NCI-H345 treated with DMSO at 0.1 percent for 48 hours (cell line): ENCODE results near the gene FAM9A.
"Not testable (repeated sequence)": the region's sequence is repeated elsewhere in the genome, so short reads cannot be mapped to it uniquely, and the experiment has no call there.

ENCODE experiments used
- DNase-seq: peaks from one replicate; lab custom pipeline; 2025; ENCODE audit not compliant: unreplicated experiment; lab: John Stamatoyannopoulos, UW

Gene FAM9A

GRCh38 chrX:8805046-8805445 is 3.9 kb upstream of the FAM9A start:
- DNase-seq, result no peak

DNA sequence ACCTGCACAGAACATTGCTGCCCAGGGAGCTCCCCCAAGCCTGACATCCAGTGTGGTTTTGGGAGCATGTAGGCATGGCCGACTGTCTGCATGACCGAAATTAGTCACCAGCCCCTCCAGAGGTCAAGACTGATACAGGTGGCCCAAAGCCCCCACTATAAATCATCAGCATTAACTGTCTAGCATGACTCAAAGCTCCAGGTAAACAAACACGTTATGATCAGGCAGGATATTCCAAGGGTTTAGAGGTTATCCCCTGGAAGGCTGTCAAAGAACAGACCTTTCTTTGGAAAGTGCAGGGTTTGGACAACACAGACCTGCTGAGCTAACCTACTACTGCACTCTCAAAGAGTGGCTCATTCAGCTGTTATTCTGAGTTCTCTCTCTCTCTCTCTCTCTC is 2.1 kb upstream of the FAM9A start:
- no peak for DNase-seq

GRCh38 chrX:8800351-8800750 is 832 bp downstream of the FAM9A start:
- not testable (repeated sequence) for DNase-seq

DNA sequence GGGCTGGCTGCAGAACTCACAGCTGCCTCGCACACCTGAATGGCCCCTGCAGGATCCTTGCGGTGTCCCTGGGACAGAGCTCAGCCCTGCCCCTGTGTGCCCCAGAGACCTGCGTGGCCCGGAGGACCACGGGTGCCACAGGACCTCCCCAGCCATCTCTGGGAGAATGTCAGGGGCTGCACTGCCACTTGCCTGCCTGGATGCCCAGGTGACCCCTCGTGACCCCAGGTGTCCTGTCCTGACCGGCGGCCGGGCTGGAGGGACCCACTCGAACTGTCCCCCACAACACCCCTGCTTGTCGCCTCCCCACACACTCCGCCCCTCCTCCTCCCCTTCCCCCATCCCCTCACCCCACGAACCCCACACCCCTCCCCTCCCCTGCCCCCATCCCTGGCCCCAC is 1.9 kb downstream of the FAM9A start:
- DNase-seq, result not testable (repeated sequence)

DNA sequence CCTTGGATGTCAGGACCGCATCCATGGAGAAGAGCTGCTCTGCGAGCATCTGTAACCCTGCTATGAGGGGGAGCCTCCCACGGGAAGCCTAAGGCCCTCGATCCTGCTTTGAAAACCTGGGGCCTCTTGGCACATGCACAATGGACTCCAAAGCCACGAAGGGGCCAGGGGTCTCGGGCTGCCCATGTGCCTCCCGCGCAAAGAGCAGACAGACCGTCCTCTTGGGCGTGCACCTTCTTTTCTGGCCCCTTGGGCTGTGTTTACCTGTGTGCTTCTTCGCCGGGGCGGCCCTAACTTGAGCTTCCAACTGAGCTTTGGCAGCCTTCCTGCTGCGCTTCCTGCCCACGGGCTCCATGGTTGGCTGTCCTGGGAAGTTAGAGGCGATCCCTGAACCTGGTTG is 2.5 kb downstream of the FAM9A start:
- not testable (repeated sequence) for DNase-seq

DNA sequence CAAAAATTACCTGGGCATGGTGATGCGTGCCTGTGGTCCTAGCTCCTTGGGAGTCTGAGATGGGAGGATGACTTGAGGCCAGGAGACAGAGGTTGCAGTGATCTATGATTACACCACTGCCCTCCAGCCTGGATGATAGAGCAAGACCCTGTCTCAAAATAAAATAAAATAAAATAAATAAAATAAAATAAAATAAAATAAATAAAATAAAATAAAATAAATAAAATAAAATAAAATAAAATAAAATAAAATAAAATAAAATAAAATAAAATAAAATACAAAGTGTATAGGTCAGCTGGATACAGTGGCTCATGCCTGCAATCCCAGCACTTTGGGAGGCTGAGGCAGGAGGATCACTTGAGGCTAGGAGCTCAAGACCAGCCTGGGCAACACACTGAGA is 14.1 kb downstream of the FAM9A start:
- DNase-seq, result not testable (repeated sequence)

GRCh38 chrX:8784162-8784561 is 17.0 kb downstream of the FAM9A start:
- DNase-seq, result no peak

DNA sequence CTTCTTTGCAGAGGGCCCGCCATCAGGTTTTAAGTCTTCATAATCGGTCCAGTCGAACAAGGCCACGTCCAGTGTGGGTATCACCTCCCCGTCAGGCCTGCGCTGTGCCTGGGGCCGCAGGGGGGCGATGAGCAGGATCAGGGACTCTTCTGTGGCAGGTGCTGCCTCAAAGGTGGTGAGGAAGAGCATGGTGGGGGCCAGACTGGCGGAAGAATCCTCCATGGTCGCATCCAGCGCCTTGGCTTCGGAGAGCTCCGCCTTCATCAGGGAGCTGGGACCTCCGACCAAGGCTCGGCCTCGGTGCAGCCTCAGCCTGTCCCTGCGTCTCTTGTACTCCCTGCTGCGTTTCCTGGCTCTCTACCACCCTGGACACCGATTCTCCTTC is 17.5 kb downstream of the FAM9A start:
- DNase-seq, result no peak

DNA sequence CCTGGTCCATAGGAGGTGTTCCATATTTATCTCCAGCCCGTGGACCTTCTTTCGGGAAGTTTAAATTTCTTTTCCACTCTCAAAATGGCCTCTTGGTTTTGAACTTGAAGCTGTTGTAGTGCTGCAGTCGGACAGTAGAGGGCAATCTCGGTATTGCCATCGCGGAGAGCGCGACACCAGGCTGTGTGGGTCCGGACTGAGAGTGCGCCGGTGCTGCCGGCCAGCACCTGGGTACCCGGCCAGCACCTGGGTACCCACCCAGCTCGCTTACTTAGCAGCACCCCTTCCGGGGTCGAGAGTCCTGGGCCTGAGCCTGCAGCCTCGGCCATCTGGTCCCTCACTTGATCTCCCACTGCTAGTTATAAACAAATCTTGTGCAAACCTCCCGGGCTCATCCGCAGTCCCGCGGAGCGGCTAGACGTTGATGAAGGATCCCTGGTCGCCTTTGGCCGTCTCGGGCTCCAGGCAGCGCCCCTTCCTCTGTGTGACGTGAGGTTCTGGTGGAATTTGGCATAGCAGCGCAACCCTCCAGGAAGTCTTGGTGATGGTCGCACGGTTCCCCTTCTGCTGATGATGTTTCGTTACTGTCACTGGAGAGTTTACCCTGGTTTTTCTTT is 18.0 kb downstream of the FAM9A start:
- no peak for DNase-seq

GRCh38 chrX:8782595-8782994 is 18.6 kb downstream of the FAM9A start:
- DNase-seq, result no peak

GRCh38 chrX:8781921-8782320 is 19.3 kb downstream of the FAM9A start:
- DNase-seq, result not testable (repeated sequence)

- no peak for DNase-seq
These were observed 28.1 kb downstream of the FAM9A start for GRCh38 chrX:8773117-8773516.

DNA sequence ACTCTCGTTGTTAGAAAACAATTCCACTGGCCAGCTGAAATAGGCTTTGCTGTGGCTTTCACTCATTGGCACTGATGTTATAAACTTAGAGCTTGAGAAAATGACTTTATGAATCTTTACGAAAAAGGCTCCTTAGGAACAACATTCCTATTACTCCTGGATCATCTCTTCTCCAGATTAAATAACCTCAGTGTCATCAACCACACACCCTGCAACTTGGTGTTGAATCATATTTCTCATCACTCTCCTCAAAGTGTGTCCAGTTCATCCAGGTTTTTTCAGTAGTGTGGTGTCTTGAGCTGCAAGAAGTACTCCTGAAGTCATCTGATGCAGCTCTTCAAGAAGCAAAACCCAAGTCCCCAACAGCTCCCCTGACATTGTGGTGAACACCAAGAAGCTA is 41.2 kb downstream of the FAM9A start:
- no peak for DNase-seq

DNA sequence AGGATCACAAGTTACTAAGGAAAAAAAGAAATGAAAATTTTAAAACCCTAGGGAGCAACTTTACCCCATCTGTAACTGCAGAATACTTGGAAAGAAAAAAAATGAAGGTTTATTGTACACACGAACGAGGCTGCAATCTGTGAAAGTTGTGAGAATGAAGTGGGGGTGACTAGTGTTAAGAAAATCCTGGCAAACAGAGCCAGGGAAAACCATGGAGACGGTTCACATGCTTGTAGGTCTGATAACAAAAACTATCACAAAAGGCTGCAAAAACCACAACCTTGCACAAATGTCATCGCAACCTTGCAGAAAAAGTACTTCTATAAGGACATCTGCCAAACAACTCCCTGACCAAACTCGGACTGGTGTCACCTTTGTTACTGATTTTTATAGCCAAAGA is 42.5 kb downstream of the FAM9A start:
- not testable (repeated sequence) for DNase-seq

DNA sequence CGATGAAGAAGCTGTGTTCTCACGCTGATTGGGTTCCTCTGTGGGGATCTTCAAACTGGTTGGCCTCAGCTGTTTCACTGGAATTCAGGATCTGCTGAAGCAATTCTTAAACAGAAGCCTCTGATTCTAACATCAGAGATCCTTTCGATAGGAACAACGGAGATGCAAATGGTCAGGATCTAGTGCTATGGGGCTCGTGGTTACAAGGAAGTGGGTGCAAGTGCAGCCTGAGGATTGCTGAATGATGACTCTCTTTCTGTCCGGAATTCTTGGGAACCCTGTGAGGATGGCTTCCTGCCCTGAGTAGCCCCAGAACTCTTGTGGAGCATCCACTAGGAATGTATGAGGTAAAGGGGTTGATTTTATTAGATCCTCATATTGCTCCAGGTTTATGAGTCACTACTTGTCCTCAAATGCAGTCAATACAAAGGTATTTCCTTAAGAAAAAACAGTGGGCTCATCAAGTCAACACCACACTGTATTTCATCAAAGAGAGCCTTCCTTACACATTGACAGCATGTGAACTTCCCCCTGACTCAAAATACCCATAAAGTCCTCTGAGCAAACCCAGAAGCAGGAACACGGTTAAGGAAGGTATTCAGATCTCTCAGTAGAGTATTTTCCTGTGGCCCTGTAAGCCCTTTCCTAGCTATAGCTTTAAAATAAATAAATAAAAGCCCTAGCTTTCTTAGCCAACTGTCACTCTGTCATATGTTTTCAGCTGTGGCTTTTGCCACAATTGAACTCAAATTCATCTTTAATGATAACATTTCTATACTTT is 43.4 kb downstream of the FAM9A start:
- not testable (repeated sequence) for DNase-seq

GRCh38 chrX:8755813-8756212 is 45.4 kb downstream of the FAM9A start:
- DNase-seq, result no peak

GRCh38 chrX:8755116-8755515 is 46.1 kb downstream of the FAM9A start:
- DNase-seq, result no peak

GRCh38 chrX:8749697-8750096 is 51.5 kb downstream of the FAM9A start:
- DNase-seq, result no peak

GRCh38 chrX:8748855-8749254 is 52.3 kb downstream of the FAM9A start:
- peak; percentile 22 for DNase-seq

GRCh38 chrX:8743126-8743732 is 58.0 kb downstream of the FAM9A start:
- peak; percentile 6 for DNase-seq

- no peak for DNase-seq
These were observed 59.2 kb downstream of the FAM9A start for GRCh38 chrX:8741981-8742380.
